Mucosa of gallbladder (tissue), 1 donor: ENCODE data around the gene EXOC3. TPM values are rescaled to one million over a fixed set of nuclear protein-coding genes. Genes with fewer than 3 reads are reported as not detected.
A peak's percentile ranks its signal among the peaks of the same experiment; 100 is the strongest.

Experiments used
- DNase-seq: peaks from one replicate; pipeline ENCODE4 v3.0.0-alpha.2; 2020; ENCODE audit warnings: low spot score
- total RNA-seq: library from RNA; stranded (reverse); gene quantifications from one replicate; pipeline ENCODE4 v1.2.1, GENCODE V29; 2021
- donor health status: DM: no; HTN: no; CAD: no.

Gene EXOC3
- total RNA-seq, 1 donor from 2014 or later: 71.6 TPM

- DNase-seq: no peak
Observed at GRCh38 chr5:439181-439580, 3.8 kb upstream of the EXOC3 start.

- no peak for DNase-seq
Observed at GRCh38 chr5:439636-440035, 3.3 kb upstream of the EXOC3 start.

GRCh38 chr5:440401-441201 lies 2.4 kb upstream of the EXOC3 start:
- no peak for DNase-seq

GRCh38 chr5:441996-442334 lies 1.0 kb upstream of the EXOC3 start:
- no peak for DNase-seq

GRCh38 chr5:443239-444151 lies 519 bp downstream of the EXOC3 start:
- DNase-seq: no peak

- no peak for DNase-seq
Observed at GRCh38 chr5:444226-444625, 1.2 kb downstream of the EXOC3 start.

- DNase-seq: no peak
Observed at GRCh38 chr5:445591-445990, 2.6 kb downstream of the EXOC3 start.

GRCh38 chr5:446066-446882 lies 3.3 kb downstream of the EXOC3 start:
- DNase-seq: no peak

- DNase-seq: no peak
Observed at GRCh38 chr5:446883-447263, 3.9 kb downstream of the EXOC3 start.

- DNase-seq: no peak
Observed at GRCh38 chr5:447501-447900, 4.5 kb downstream of the EXOC3 start.

- DNase-seq: peak; percentile 55
Observed at GRCh38 chr5:448061-448765, 5.2 kb downstream of the EXOC3 start.

- DNase-seq: no peak
Observed at GRCh38 chr5:448766-449090, 5.8 kb downstream of the EXOC3 start.

GRCh38 chr5:449151-449550 lies 6.2 kb downstream of the EXOC3 start:
- no peak for DNase-seq

- no peak for DNase-seq
Observed at GRCh38 chr5:451587-452458, 8.8 kb downstream of the EXOC3 start.

GRCh38 chr5:452978-453710 lies 10.2 kb downstream of the EXOC3 start:
- no peak for DNase-seq

- DNase-seq: no peak
Observed at GRCh38 chr5:453725-454481, 10.9 kb downstream of the EXOC3 start.

- DNase-seq: no peak
Observed at GRCh38 chr5:454936-455335, 12.0 kb downstream of the EXOC3 start.

GRCh38 chr5:455806-456205 lies 12.8 kb downstream of the EXOC3 start:
- no peak for DNase-seq
